HFF-Myc (cell line): ENCODE data around the gene TUBA8.
"Not testable (repeated sequence)": the region's sequence is repeated elsewhere in the genome, so short reads cannot be mapped to it uniquely, and the experiment has no call there.

ENCODE experiments used
- DNase-seq: peaks from one replicate; pipeline ENCODE4 v3.0.0-alpha.2; 2011; ENCODE audit warnings: low read depth; ENCODE audit errors: extremely low read depth
- H3K4me3 ChIP-seq: replicated peaks from 2 replicates; pipeline ENCODE4 v1.5.1; 2011; ENCODE audit warnings: low read depth, mild to moderate bottlenecking, control low read depth, low read length

TUBA8 gene

DNA sequence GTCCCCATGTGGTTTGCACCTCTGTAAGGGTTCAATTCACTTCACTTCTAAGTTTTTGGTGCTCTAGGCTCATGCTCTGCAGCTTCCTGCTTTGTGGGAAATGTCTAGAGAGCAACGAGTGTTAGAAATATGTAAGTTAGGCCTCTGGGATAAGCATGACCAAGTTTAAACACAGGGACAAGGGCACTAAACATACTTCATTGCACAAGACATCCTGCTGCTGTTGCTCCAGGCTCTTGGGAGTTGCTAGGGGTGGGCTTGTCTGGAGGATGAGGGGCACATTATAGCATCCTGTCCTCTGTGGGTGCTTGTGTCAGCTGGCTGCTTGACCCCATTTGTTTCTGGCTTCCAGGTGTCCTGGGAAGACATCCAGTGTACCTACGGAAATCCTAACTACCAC lies 62.8 kb downstream of the TUBA8 start:
- DNase-seq, H3K4me3 ChIP-seq: not testable (repeated sequence)
